ENCODE measurements around the gene GGTLC2.
"Not testable (repeated sequence)": the region's sequence is repeated elsewhere in the genome, so short reads cannot be mapped to it uniquely, and the experiment has no call there.

- not testable (repeated sequence) for TF ChIP-seq POLR2A (IDR thresholded peaks at IDR 0.05; ENCODE audit: low read depth, low read length); POLR2AphosphoS5 (IDR thresholded peaks at IDR 0.05; ENCODE audit: low read depth, low read length); SPI1 (IDR thresholded peaks at IDR 0.05; ENCODE audit: low read depth, low read length); TAF1 (IDR thresholded peaks at IDR 0.05; ENCODE audit: low read depth, low read length); PAX5 (IDR thresholded peaks at IDR 0.05; ENCODE audit: insufficient read depth, low read length, severe bottlenecking)
Observed at GRCh38 chr22:22650398-22650797, 6.0 kb downstream of the GGTLC2 start.

All from GM12891 (cell line).